WTC11 (cell line): ENCODE results near the gene ANGPTL2. TPM values are rescaled to one million over a fixed set of nuclear protein-coding genes. Genes with fewer than 3 reads are reported as not detected.

Experiments used
- ATAC-seq: fragments of 200-7000 bp; cut with Tn5 transposase; 2 replicates; pipeline ENCODE4 v1.10.0; 2021; ENCODE audit warnings: mild to moderate bottlenecking, moderate library complexity
- CTCF ChIA-PET: fragments of 300-600 bp; sonication (Branson Sonifier 250); formaldehyde crosslinking; loops from one replicate; lab custom pipeline; 2021; ENCODE audit warnings: antibody characterized with exemption; lab: Charles Lee
- POLR2A ChIA-PET: fragments of 350-600 bp; sonication (Branson Sonifier 250); formaldehyde crosslinking; loops from one replicate; lab custom pipeline; 2021; ENCODE audit warnings: antibody characterized with exemption; lab: Charles Lee
- DNase-seq: peaks from one replicate; pipeline ENCODE4 v3.0.0; 2021; ENCODE audit warnings: low spot score
- H3K27ac Mint-ChIP-seq: 2 replicates; pipeline ENCODE4 v1.8.0; 2021; ENCODE audit warnings: mixed read lengths
- H3K27me3 Mint-ChIP-seq: 2 replicates; pipeline ENCODE4 v1.8.0; 2021; ENCODE audit warnings: low read depth, mild to moderate bottlenecking, moderate library complexity, mixed read lengths
- H3K36me3 Mint-ChIP-seq: 2 replicates; pipeline ENCODE4 v1.8.0; 2021; ENCODE audit warnings: mixed read lengths
- H3K4me1 Mint-ChIP-seq: 2 replicates; pipeline ENCODE4 v1.8.0; 2022; ENCODE audit warnings: mixed read lengths
- H3K4me3 Mint-ChIP-seq: 2 replicates; pipeline ENCODE4 v1.8.0; 2021; ENCODE audit warnings: mild to moderate bottlenecking, moderate library complexity, mixed read lengths
- H3K9me3 Mint-ChIP-seq: 2 replicates; pipeline ENCODE4 v1.8.0; 2021; ENCODE audit warnings: mixed read lengths
- ATF3 ChIP-seq: sonication (generic); formaldehyde crosslinking; conservative IDR thresholded peaks from 2 replicates; pipeline ENCODE4 v1.8.1; 2022; ENCODE audit warnings: mild to moderate bottlenecking, missing genetic modification reagents
- ATF6 ChIP-seq: sonication (generic); formaldehyde crosslinking; IDR thresholded peaks from 2 replicates; pipeline ENCODE4 v1.8.1; 2023; ENCODE audit warnings: mild to moderate bottlenecking, missing genetic modification reagents
- CDX4 ChIP-seq: fragments of 250-450 bp; sonication (Bioruptor Pico); IDR thresholded peaks from 2 replicates; pipeline ENCODE4 v1.9.0; 2021; ENCODE audit warnings: moderate library complexity, mild to moderate bottlenecking, inconsistent platforms, borderline replicate concordance
- ELF4 ChIP-seq: sonication (generic); formaldehyde crosslinking; IDR thresholded peaks from 2 replicates; pipeline ENCODE4 v1.8.1; 2022; ENCODE audit warnings: low read depth, mild to moderate bottlenecking, moderate library complexity, missing genetic modification reagents
- ERG ChIP-seq: fragments of 250-450 bp; sonication (Bioruptor Pico); IDR thresholded peaks from 2 replicates; pipeline ENCODE4 v1.8.0; 2021; ENCODE audit warnings: mild to moderate bottlenecking
- ESRRA ChIP-seq: sonication (generic); formaldehyde crosslinking; IDR thresholded peaks from 2 replicates; pipeline ENCODE4 v1.8.1; 2022; ENCODE audit warnings: mild to moderate bottlenecking, missing genetic modification reagents, borderline replicate concordance
- IRF2 ChIP-seq: sonication (generic); formaldehyde crosslinking; IDR thresholded peaks from 2 replicates; pipeline ENCODE4 v1.8.0; 2022; ENCODE audit warnings: low read depth, missing genetic modification reagents, borderline replicate concordance
- JAZF1 ChIP-seq: fragments of 250-450 bp; sonication (Bioruptor Pico); IDR thresholded peaks from 2 replicates; pipeline ENCODE4 v1.9.0; 2021; ENCODE audit warnings: moderate library complexity, mild to moderate bottlenecking, inconsistent platforms
- NFATC4 ChIP-seq: fragments of 250-450 bp; sonication (Bioruptor Pico); IDR thresholded peaks from 2 replicates; pipeline ENCODE4 v1.9.0; 2021; ENCODE audit warnings: mild to moderate bottlenecking
- OVOL2 ChIP-seq: fragments of 250-450 bp; sonication (Bioruptor Pico); IDR thresholded peaks from 2 replicates; pipeline ENCODE4 v1.9.0; 2021; ENCODE audit warnings: mild to moderate bottlenecking, borderline replicate concordance
- TEAD1 ChIP-seq: sonication (generic); formaldehyde crosslinking; IDR thresholded peaks from 2 replicates; pipeline ENCODE4 v1.8.0; 2022; ENCODE audit warnings: mild to moderate bottlenecking, missing genetic modification reagents
- ZBTB21 ChIP-seq: sonication (generic); formaldehyde crosslinking; IDR thresholded peaks from 2 replicates; pipeline ENCODE4 v1.8.1; 2023; ENCODE audit warnings: mild to moderate bottlenecking, missing genetic modification reagents, borderline replicate concordance
- ZNF121 ChIP-seq: sonication (generic); formaldehyde crosslinking; IDR thresholded peaks from 2 replicates; pipeline ENCODE4 v1.8.0; 2023; ENCODE audit warnings: missing genetic modification reagents
- ZNF138 ChIP-seq: sonication (generic); formaldehyde crosslinking; conservative IDR thresholded peaks from 2 replicates; pipeline ENCODE4 v1.8.1; 2022; ENCODE audit warnings: mild to moderate bottlenecking, moderate library complexity, missing genetic modification reagents
- ZNF219 ChIP-seq: sonication (generic); formaldehyde crosslinking; IDR thresholded peaks from 2 replicates; pipeline ENCODE4 v1.8.0; 2023; ENCODE audit warnings: missing genetic modification reagents, mild to moderate bottlenecking, borderline replicate concordance
- ZNF232 ChIP-seq: sonication (generic); formaldehyde crosslinking; IDR thresholded peaks from 2 replicates; pipeline ENCODE4 v1.8.0; 2022; ENCODE audit warnings: mild to moderate bottlenecking, missing genetic modification reagents
- ZNF423 ChIP-seq: fragments of 250-450 bp; sonication (Bioruptor Pico); IDR thresholded peaks from 2 replicates; pipeline ENCODE4 v2.1.2; 2022; ENCODE audit warnings: mild to moderate bottlenecking, moderate library complexity
- ZNF532 ChIP-seq: fragments of 250-450 bp; sonication (Bioruptor Pico); IDR thresholded peaks from 2 replicates; pipeline ENCODE4 v1.9.0; 2021; ENCODE audit warnings: mild to moderate bottlenecking, borderline replicate concordance
- ZNF671 ChIP-seq: fragments of 250-450 bp; sonication (Bioruptor Pico); IDR thresholded peaks from 2 replicates; pipeline ENCODE4 v1.8.0; 2021; ENCODE audit warnings: mild to moderate bottlenecking
- total RNA-seq: library from RNA; stranded (reverse); gene quantifications from 3 replicates; pipeline ENCODE4 v1.2.3, GENCODE V29; 2021

ANGPTL2 gene
- total RNA-seq, 1 experiment from 2014 or later: 4.5 TPM

GRCh38 chr9:127087411-127087810, 35.0 kb downstream of the ANGPTL2 start:
- no peaks in the 10 kb centered on the region for H3K27me3 Mint-ChIP-seq
- ChIA-PET CTCF (no interaction called here), POLR2A (no interaction called here)
- H3K4me1 Mint-ChIP-seq: no peaks in the 10 kb centered on the region
- ATAC-seq (no peak), DNase-seq (no peak)
- no peaks in the 10 kb centered on the region for H3K36me3 Mint-ChIP-seq
- no peak overlapping the region for H3K4me3 Mint-ChIP-seq
- H3K9me3 Mint-ChIP-seq: no peaks in the 10 kb centered on the region
- no peak for TF ChIP-seq ZNF532 (CRISPR knock-in tag)
- no peak for TF ChIP-seq IRF2 (CRISPR knock-in tag)
- TF ChIP-seq ERG (CRISPR knock-in tag): no peak
- TF ChIP-seq TEAD1 (CRISPR knock-in tag): no peak
- TF ChIP-seq NFATC4 (CRISPR knock-in tag): no peak
- no peak for TF ChIP-seq ZNF423
- TF ChIP-seq JAZF1: no peak
- H3K27ac Mint-ChIP-seq: no peak overlapping the region

GRCh38 chr9:127086771-127087170, 35.7 kb downstream of the ANGPTL2 start:
- Mint-ChIP-seq H3K9me3 (no peaks in the 10 kb centered on the region), H3K4me1 (no peaks in the 10 kb centered on the region), H3K27me3 (no peaks in the 10 kb centered on the region), H3K4me3 (no peak overlapping the region), H3K36me3 (no peaks in the 10 kb centered on the region), H3K27ac (no peak overlapping the region)
- CTCF ChIA-PET: no interaction called here
- DNase-seq: no peak
- POLR2A ChIA-PET: no interaction called here
- ATAC-seq: no peak
- TF ChIP-seq OVOL2 (CRISPR knock-in tag) (no peak), ZBTB21 (CRISPR knock-in tag) (no peak), CDX4 (CRISPR knock-in tag) (no peak), ATF3 (CRISPR knock-in tag) (no peak), ZNF138 (no peak), ESRRA (CRISPR knock-in tag) (no peak), ZNF671 (CRISPR knock-in tag) (no peak), ZNF532 (CRISPR knock-in tag) (no peak), ZNF121 (no peak), ZNF219 (CRISPR knock-in tag) (no peak), ZNF232 (CRISPR knock-in tag) (no peak), ATF6 (no peak), ELF4 (CRISPR knock-in tag) (no peak)
